ENCODE data around the gene HIVEP1.

Gene HIVEP1

GRCh38 chr6:12007473-12007872, 4.6 kb upstream of the HIVEP1 start:
- TF ChIP-seq CTCF (IDR thresholded peaks at IDR 0.05; ENCODE audit: low read depth, low read length), result no peak
- no peak for TF ChIP-seq MYC (IDR thresholded peaks at IDR 0.05; ENCODE audit: low read depth, low read length)
- no peak for TF ChIP-seq POLR2A (IDR thresholded peaks at IDR 0.05; ENCODE audit: extremely low read depth, insufficient read length)
- TF ChIP-seq MAX (IDR thresholded peaks at IDR 0.05; ENCODE audit: low read depth, low read length), result no peak
- no peak overlapping the region for H3K4me3 ChIP-seq (ENCODE audit: low read depth, low read length)
- DNase-seq (ENCODE audit: low read depth), result no peak

GRCh38 chr6:12007887-12008286, 4.2 kb upstream of the HIVEP1 start:
- TF ChIP-seq MYC (IDR thresholded peaks at IDR 0.05; ENCODE audit: low read depth, low read length), result no peak
- TF ChIP-seq MAX (IDR thresholded peaks at IDR 0.05; ENCODE audit: low read depth, low read length), result no peak
- no peak for TF ChIP-seq POLR2A (IDR thresholded peaks at IDR 0.05; ENCODE audit: extremely low read depth, insufficient read length)
- TF ChIP-seq CTCF (IDR thresholded peaks at IDR 0.05; ENCODE audit: low read depth, low read length), result no peak
- DNase-seq (ENCODE audit: low read depth), result no peak
- peak overlapping the region; percentile 69 for H3K4me3 ChIP-seq (ENCODE audit: low read depth, low read length)

GRCh38 chr6:12008366-12009179, 3.5 kb upstream of the HIVEP1 start:
- H3K4me3 ChIP-seq (ENCODE audit: low read depth, low read length), result peak overlapping the region; percentile 69
- TF ChIP-seq POLR2A (IDR thresholded peaks at IDR 0.05; ENCODE audit: extremely low read depth, insufficient read length) (peak; percentile 27), MYC (IDR thresholded peaks at IDR 0.05; ENCODE audit: low read depth, low read length) (no peak; the same call in 1 of the 2 replicates), CTCF (IDR thresholded peaks at IDR 0.05; ENCODE audit: low read depth, low read length) (no peak), MAX (IDR thresholded peaks at IDR 0.05; ENCODE audit: low read depth, low read length) (no peak)
- peak; percentile 86 for DNase-seq (ENCODE audit: low read depth)

GRCh38 chr6:12009180-12009685, 2.9 kb upstream of the HIVEP1 start:
- no peak for DNase-seq (ENCODE audit: low read depth)
- peak overlapping the region; percentile 75 for H3K4me3 ChIP-seq (ENCODE audit: low read depth, low read length)
- TF ChIP-seq POLR2A (IDR thresholded peaks at IDR 0.05; ENCODE audit: extremely low read depth, insufficient read length) (no peak), MYC (IDR thresholded peaks at IDR 0.05; ENCODE audit: low read depth, low read length) (no peak; the same call in 1 of the 2 replicates), MAX (IDR thresholded peaks at IDR 0.05; ENCODE audit: low read depth, low read length) (no peak), CTCF (IDR thresholded peaks at IDR 0.05; ENCODE audit: low read depth, low read length) (no peak)

GRCh38 chr6:12009876-12010634, 2.1 kb upstream of the HIVEP1 start:
- no peak for DNase-seq (ENCODE audit: low read depth)
- TF ChIP-seq MAX (IDR thresholded peaks at IDR 0.05; ENCODE audit: low read depth, low read length) (no peak), CTCF (IDR thresholded peaks at IDR 0.05; ENCODE audit: low read depth, low read length) (no peak), POLR2A (IDR thresholded peaks at IDR 0.05; ENCODE audit: extremely low read depth, insufficient read length) (no peak), MYC (IDR thresholded peaks at IDR 0.05; ENCODE audit: low read depth, low read length) (no peak)

More at GRCh38 chr6:12009876-12010634, 2.1 kb upstream of the HIVEP1 start:
- H3K4me3 ChIP-seq (ENCODE audit: low read depth, low read length), result peak overlapping the region; percentile 75

Measured in NB4 (cell line).